GM23338 (cell line): Measurements from ENCODE around the gene MAP7D3. TPM values are rescaled to one million over a fixed set of nuclear protein-coding genes. Genes with fewer than 3 reads are reported as not detected.
"Not testable (repeated sequence)": the region's sequence is repeated elsewhere in the genome, so short reads cannot be mapped to it uniquely, and the experiment has no call there.

Source experiments
- ATAC-seq: fragments of 200-7000 bp; cut with Tn5 transposase; 3 replicates; pipeline ENCODE4 v1.9.1; 2020
- DNase-seq: peaks from one replicate; pipeline ENCODE4 v3.0.0-alpha.2; 2015; ENCODE audit warnings: low spot score
- H2AFZ ChIP-seq: fragments of 200-600 bp; sonication (generic); 2 replicates; pipeline ENCODE4 v1.8.0; 2016; ENCODE audit warnings: antibody characterized with exemption, mild to moderate bottlenecking, moderate library complexity
- H3F3A ChIP-seq: fragments of 200-600 bp; sonication (generic); replicated peaks from 2 replicates; pipeline ENCODE4 v1.8.0; 2017; ENCODE audit warnings: antibody characterized with exemption, mixed run types, low read depth
- H3K27ac ChIP-seq: fragments of 200-600 bp; sonication (generic); 2 replicates; pipeline ENCODE4 v1.6.1; 2016; ENCODE audit warnings: low read depth
- H3K27me3 ChIP-seq: fragments of 200-600 bp; sonication (generic); 2 replicates; pipeline ENCODE4 v1.8.0; 2016; ENCODE audit warnings: mild to moderate bottlenecking, mixed run types, moderate library complexity; ENCODE audit not compliant: insufficient read depth
- H3K36me3 ChIP-seq: fragments of 200-600 bp; sonication (generic); 2 replicates; pipeline ENCODE4 v1.8.0; 2016; ENCODE audit warnings: mild to moderate bottlenecking; ENCODE audit not compliant: insufficient read depth
- H3K4me1 ChIP-seq: fragments of 200-600 bp; sonication (generic); 2 replicates; pipeline ENCODE4 v1.8.0; 2016; ENCODE audit warnings: mild to moderate bottlenecking, moderate library complexity; ENCODE audit not compliant: insufficient read depth
- H3K4me2 ChIP-seq: fragments of 200-600 bp; sonication (generic); 2 replicates; pipeline ENCODE4 v1.7.1; 2017; ENCODE audit warnings: mixed run types
- H3K4me3 ChIP-seq: fragments of 200-600 bp; sonication (generic); 2 replicates; pipeline ENCODE4 v1.6.1; 2016; ENCODE audit warnings: mixed run types
- H3K79me2 ChIP-seq: fragments of 200-600 bp; sonication (generic); replicated peaks from 2 replicates; pipeline ENCODE4 v1.8.0; 2017; ENCODE audit warnings: mild to moderate bottlenecking; ENCODE audit not compliant: insufficient read depth
- H3K9me2 ChIP-seq: fragments of 200-600 bp; sonication (generic); 2 replicates; pipeline ENCODE4 v1.8.0; 2017; ENCODE audit not compliant: insufficient read depth
- H4K20me1 ChIP-seq: fragments of 200-600 bp; sonication (generic); replicated peaks from 2 replicates; pipeline ENCODE4 v1.8.0; 2017; ENCODE audit warnings: mild to moderate bottlenecking; ENCODE audit not compliant: insufficient read depth
- H3K27ac Mint-ChIP-seq: 2 replicates; pipeline ENCODE4 v1.8.0; 2020; ENCODE audit warnings: inconsistent platforms, mild to moderate bottlenecking, moderate library complexity, mixed read lengths
- H3K27me3 Mint-ChIP-seq: 3 replicates; pipeline ENCODE4 v1.8.0; 2022; ENCODE audit warnings: low read depth, mild to moderate bottlenecking, moderate library complexity, mixed read lengths, inconsistent platforms; ENCODE audit not compliant: insufficient read depth, poor library complexity
- H3K36me3 Mint-ChIP-seq: 3 replicates; pipeline ENCODE4 v1.8.0; 2021; ENCODE audit warnings: low read depth, mild to moderate bottlenecking, inconsistent platforms, moderate library complexity, mixed read lengths
- H3K4me1 Mint-ChIP-seq: 3 replicates; pipeline ENCODE4 v1.8.0; 2020; ENCODE audit warnings: mild to moderate bottlenecking, inconsistent platforms, mixed read lengths
- H3K4me3 Mint-ChIP-seq: 3 replicates; pipeline ENCODE4 v1.8.0; 2021; ENCODE audit warnings: moderate library complexity, mild to moderate bottlenecking, inconsistent platforms, mixed read lengths
- H3K9me3 Mint-ChIP-seq: 3 replicates; pipeline ENCODE4 v1.8.0; 2020; ENCODE audit warnings: moderate library complexity, mild to moderate bottlenecking, inconsistent platforms, mixed read lengths
- POLR2AphosphoS5 ChIP-seq: IDR thresholded peaks from 2 replicates; pipeline ENCODE4 v1.6.1; 2016; ENCODE audit warnings: antibody characterized with exemption, low read depth
- long read RNA-seq: library from polyadenylated mRNA; unstranded; transcript quantifications from one replicate; pipeline ENCODE4 v2.0.0, GENCODE V29; 2020; ENCODE audit not compliant: unreplicated experiment
- polyA plus RNA-seq: library from polyadenylated mRNA; unstranded; fragments of >200 nt; fragmentation: Nextera tagmentation; extraction: Ambion mirVana; gene quantifications from 2 replicates; pipeline ENCODE4 v1.2.1, GENCODE V29; 2016
- total RNA-seq: library from RNA; depleted of rRNA; stranded (reverse); fragments of >200 nt; shearing (Covaris generic); gene quantifications from 2 replicates; pipeline ENCODE4 v1.2.3, GENCODE V29; 2014; rRNA removed
- TF ChIP-seq, protein P1 (sequence below): IDR thresholded peaks from one replicate; pipeline ENCODE4 v1.6.1; 2018; ENCODE audit warnings: antibody characterized with exemption; ENCODE audit not compliant: unreplicated experiment

Gene MAP7D3, protein sequence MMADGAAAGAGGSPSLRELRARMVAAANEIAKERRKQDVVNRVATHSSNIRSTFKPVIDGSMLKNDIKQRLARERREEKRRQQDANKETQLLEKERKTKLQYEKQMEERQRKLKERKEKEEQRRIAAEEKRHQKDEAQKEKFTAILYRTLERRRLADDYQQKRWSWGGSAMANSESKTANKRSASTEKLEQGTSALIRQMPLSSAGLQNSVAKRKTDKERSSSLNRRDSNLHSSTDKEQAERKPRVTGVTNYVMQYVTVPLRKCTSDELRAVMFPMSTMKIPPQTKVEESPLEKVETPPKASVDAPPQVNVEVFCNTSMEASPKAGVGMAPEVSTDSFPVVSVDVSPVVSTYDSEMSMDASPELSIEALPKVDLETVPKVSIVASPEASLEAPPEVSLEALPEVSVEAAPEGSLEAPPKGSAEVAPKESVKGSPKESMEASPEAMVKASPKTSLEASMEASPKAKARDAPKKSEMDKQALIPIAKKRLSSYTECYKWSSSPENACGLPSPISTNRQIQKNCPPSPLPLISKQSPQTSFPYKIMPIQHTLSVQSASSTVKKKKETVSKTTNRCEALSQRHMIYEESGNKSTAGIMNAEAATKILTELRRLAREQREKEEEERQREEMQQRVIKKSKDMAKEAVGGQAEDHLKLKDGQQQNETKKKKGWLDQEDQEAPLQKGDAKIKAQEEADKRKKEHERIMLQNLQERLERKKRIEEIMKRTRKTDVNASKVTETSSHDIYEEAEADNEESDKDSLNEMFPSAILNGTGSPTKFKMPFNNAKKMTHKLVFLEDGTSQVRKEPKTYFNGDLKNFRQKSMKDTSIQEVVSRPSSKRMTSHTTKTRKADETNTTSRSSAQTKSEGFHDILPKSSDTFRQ
- total RNA-seq (13.0 and 14.5 TPM in 2 replicates), polyA plus RNA-seq (31.1 and 33.4 TPM in 2 replicates)
- long read RNA-seq, partial matches to known transcripts: 11 of 12 reads
- long read RNA-seq, other reads (novel, unspliced or antisense): 1 of 12 reads

DNA sequence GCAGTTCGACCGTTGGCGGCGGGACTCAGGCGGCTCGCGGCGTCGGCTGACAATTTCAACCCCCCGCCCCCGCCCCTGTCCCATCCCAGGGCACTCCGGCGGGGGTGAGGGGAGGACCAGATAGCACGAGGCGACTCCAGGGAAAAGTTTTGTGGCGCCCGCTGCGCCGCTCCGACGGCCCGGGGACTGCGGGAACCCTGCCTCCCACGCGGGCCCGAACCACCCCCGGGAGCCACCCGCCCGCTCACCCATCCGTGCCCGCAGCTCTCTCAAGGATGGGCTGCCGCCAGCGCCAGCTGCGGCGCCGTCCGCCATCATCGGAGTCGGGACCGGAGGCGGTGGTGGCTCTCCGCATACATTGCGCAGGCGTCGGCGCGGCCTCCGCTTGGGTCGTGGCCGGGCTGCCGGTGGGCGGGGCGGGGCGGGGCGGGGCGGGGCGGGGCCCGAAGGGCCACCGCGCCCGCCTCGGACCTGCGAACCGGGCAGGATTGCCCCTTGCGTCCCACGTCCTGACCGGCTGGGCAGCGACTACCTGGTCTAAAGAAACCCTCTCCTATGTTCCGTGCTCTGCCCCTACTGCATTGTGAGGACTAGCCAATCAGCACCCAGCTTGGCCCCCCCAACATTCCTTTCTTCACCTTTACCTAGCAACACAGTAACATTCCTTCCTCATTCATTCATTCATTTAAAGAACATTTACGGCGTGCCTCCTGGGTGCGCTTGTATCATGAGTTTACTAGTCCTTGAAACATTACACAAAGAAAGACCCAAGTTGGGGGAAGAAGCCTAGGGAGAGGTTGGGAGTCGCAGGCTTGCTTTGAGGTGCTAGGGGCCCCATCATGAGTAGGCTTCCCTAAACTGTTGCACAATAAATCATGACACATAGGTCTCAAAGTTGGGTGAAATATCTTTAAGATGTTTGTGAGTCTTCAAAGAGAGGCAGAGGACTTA lies at the start of gene MAP7D3:
TSS of gene MAP7D3 (minus strand) at position 360 of the 951 bp plus-strand sequence. CDS start at position 318, 42 bp downstream.
- Mint-ChIP-seq H3K36me3 (no peaks in the 10 kb centered on the region), H3K4me1 (peaks cover 18% of the 10 kb centered on the region; the same call in 2 of the 3 replicates), H3K27ac (peak within 1 kb of the TSS; percentile 92), H3K27me3 (no peaks in the 10 kb centered on the region), H3K4me3 (peak within 1 kb of the TSS; percentile 87), H3K9me3 (no peaks in the 10 kb centered on the region)
- Histone ChIP-seq H4K20me1 (no peaks in the 10 kb centered on the region; the same call in 1 of the 2 replicates), H3K4me2 (peak within 1 kb of the TSS; percentile 84), H3K27ac (peak within 1 kb of the TSS; percentile 88; the same call in 1 of the 2 replicates), H3K9me2 (no peaks in the 10 kb centered on the region), H3K79me2 (peaks cover 23% of the 10 kb centered on the region), H3K4me1 (no peaks in the 10 kb centered on the region), H3K27me3 (no peaks in the 10 kb centered on the region), H3F3A (0 out of 2 replicates have a peak, but pooled peaks cover 3% of the 10 kb centered on the region), H2AFZ (peak within 1 kb of the TSS; percentile 97), H3K4me3 (peak within 1 kb of the TSS; percentile 69), H3K36me3 (no peaks in the 10 kb centered on the region)
- DNase-seq (peak; percentile 78), ATAC-seq (peak; percentile 92)
- TF ChIP-seq POLR2AphosphoS5: peak; percentile 77
- TF ChIP-seq, protein P1, sequence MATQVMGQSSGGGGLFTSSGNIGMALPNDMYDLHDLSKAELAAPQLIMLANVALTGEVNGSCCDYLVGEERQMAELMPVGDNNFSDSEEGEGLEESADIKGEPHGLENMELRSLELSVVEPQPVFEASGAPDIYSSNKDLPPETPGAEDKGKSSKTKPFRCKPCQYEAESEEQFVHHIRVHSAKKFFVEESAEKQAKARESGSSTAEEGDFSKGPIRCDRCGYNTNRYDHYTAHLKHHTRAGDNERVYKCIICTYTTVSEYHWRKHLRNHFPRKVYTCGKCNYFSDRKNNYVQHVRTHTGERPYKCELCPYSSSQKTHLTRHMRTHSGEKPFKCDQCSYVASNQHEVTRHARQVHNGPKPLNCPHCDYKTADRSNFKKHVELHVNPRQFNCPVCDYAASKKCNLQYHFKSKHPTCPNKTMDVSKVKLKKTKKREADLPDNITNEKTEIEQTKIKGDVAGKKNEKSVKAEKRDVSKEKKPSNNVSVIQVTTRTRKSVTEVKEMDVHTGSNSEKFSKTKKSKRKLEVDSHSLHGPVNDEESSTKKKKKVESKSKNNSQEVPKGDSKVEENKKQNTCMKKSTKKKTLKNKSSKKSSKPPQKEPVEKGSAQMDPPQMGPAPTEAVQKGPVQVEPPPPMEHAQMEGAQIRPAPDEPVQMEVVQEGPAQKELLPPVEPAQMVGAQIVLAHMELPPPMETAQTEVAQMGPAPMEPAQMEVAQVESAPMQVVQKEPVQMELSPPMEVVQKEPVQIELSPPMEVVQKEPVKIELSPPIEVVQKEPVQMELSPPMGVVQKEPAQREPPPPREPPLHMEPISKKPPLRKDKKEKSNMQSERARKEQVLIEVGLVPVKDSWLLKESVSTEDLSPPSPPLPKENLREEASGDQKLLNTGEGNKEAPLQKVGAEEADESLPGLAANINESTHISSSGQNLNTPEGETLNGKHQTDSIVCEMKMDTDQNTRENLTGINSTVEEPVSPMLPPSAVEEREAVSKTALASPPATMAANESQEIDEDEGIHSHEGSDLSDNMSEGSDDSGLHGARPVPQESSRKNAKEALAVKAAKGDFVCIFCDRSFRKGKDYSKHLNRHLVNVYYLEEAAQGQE: no peak

DNA sequence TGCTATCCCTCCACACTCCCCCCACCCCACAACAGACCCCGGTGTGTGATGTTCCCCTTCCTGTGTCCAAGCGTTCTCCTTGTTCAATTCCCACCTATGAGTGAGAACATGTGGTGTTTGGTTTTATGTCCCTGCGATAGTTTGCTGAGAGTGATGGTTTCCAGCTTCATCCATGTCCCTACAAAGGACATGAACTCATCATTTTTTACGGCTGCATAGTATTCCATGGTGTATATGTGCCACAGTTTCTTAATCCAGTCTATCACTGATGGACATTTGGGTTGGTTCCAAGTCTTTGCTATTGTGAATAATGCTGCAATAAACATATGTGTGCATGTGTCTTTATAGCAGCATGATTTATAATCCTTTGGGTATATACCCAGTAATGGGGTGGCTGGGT lies 49.5 kb upstream of the MAP7D3 start, which contains the start of gene ADGRG4:
TSS of gene ADGRG4 (plus strand) at position 243 of the 400 bp plus-strand sequence. CDS start 7,815 bp downstream, outside the sequence.
- H3K4me1 ChIP-seq, H3K27ac Mint-ChIP-seq, DNase-seq, H2AFZ ChIP-seq, H3K79me2 ChIP-seq, H4K20me1 ChIP-seq, ATAC-seq, H3K4me1 Mint-ChIP-seq, H3F3A ChIP-seq, H3K27ac ChIP-seq, H3K9me3 Mint-ChIP-seq, H3K36me3 Mint-ChIP-seq, H3K9me2 ChIP-seq, H3K4me2 ChIP-seq, H3K27me3 Mint-ChIP-seq, H3K36me3 ChIP-seq, H3K27me3 ChIP-seq, H3K4me3 ChIP-seq, H3K4me3 Mint-ChIP-seq: not testable (repeated sequence)
